Hippocampal formation (tissue), 2 donors: Measurements from ENCODE around the gene LYZL6.

ENCODE experiments used
- DNase-seq, 2 donors: peaks; one replicate each; lab custom pipeline; 2025; lab: John Stamatoyannopoulos, UW

LYZL6 gene

GRCh38 chr17:35943537-35943936, at the start of gene LYZL6:
Gene LYZL6, minus strand, starts transcription at chr17:35943713. Its CDS starts 4,357 bp downstream, at chr17:35939356.
- no peak for DNase-seq

GRCh38 chr17:35991075-35991474, 47.6 kb upstream of the LYZL6 start:
- no peak for DNase-seq

GRCh38 chr17:35988164-35988563, 44.7 kb upstream of the LYZL6 start:
- DNase-seq = no peak

- no peak for DNase-seq
Observed at GRCh38 chr17:35986643-35987042, 43.1 kb upstream of the LYZL6 start, which contains the start of gene CCL14. Gene CCL14, minus strand, starts transcription at chr17:35986729. Its CDS starts 80 bp downstream, at chr17:35986649.

- no peak for DNase-seq
Observed at GRCh38 chr17:35984140-35984539, 40.6 kb upstream of the LYZL6 start.

- no peak for DNase-seq
Observed at GRCh38 chr17:35982409-35983191, 39.1 kb upstream of the LYZL6 start.

- no peak for DNase-seq
Observed at GRCh38 chr17:35981908-35982330, 38.4 kb upstream of the LYZL6 start.

GRCh38 chr17:35981246-35981645, 37.7 kb upstream of the LYZL6 start, which contains the start of gene CCL16:
Gene CCL16, minus strand, starts transcription at chr17:35981497. Its CDS starts 77 bp downstream, at chr17:35981420.
- DNase-seq = no peak

- DNase-seq = no peak
Observed at GRCh38 chr17:35978346-35978745, 34.8 kb upstream of the LYZL6 start.

GRCh38 chr17:35977509-35977908, 34.0 kb upstream of the LYZL6 start:
- DNase-seq = no peak

GRCh38 chr17:35973333-35974260, 30.1 kb upstream of the LYZL6 start:
- DNase-seq = no peak

- no peak for DNase-seq
Observed at GRCh38 chr17:35972945-35973332, 29.4 kb upstream of the LYZL6 start.

- DNase-seq = no peak
Observed at GRCh38 chr17:35972535-35972934, 29.0 kb upstream of the LYZL6 start.

- no peak for DNase-seq
Observed at GRCh38 chr17:35972066-35972465, 28.6 kb upstream of the LYZL6 start.

- peak; percentile 63 to 70 for DNase-seq
Observed at GRCh38 chr17:35969558-35970380, 26.3 kb upstream of the LYZL6 start.

GRCh38 chr17:35968520-35969054, 25.1 kb upstream of the LYZL6 start:
- DNase-seq = no peak

GRCh38 chr17:35965272-35965671, 21.8 kb upstream of the LYZL6 start:
- DNase-seq = no peak

GRCh38 chr17:35963663-35964062, 20.1 kb upstream of the LYZL6 start:
- no peak for DNase-seq

GRCh38 chr17:35953720-35954119, 10.2 kb upstream of the LYZL6 start:
- no peak for DNase-seq

- DNase-seq = no peak
Observed at GRCh38 chr17:35949401-35949800, 5.9 kb upstream of the LYZL6 start.

GRCh38 chr17:35948092-35948491, 4.6 kb upstream of the LYZL6 start:
- no peak for DNase-seq
